Cardiac muscle cell (in vitro differentiated cells and primary cell): ENCODE data around the gene B3GALNT2. TPM values are rescaled to one million over a fixed set of nuclear protein-coding genes. Genes with fewer than 3 reads are reported as not detected.

Source experiments
- DNase-seq, 2 donors: peaks; one replicate each; pipeline versions ENCODE4 v3.0.0 to v3.0.0-alpha.2; 2010 to 2017; ENCODE audit warnings: low read depth in 1 of 2, low spot score in 1 of 2
- H3K27ac ChIP-seq: fragments of 200-600 bp; sonication (generic); 2 replicates; pipeline ENCODE4 v1.5.1; 2016
- H3K27me3 ChIP-seq: fragments of 200-600 bp; sonication (generic); 2 replicates; pipeline ENCODE4 v1.6.0; 2016; ENCODE audit warnings: control low read depth
- H3K36me3 ChIP-seq: fragments of 200-600 bp; sonication (generic); 2 replicates; pipeline ENCODE4 v1.5.1; 2016; ENCODE audit warnings: control low read depth
- H3K4me1 ChIP-seq: fragments of 200-600 bp; sonication (generic); 2 replicates; pipeline ENCODE4 v1.8.1; 2017; ENCODE audit warnings: low read depth, mild to moderate bottlenecking, mixed run types
- H3K4me3 ChIP-seq: fragments of 200-600 bp; sonication (generic); 2 replicates; pipeline ENCODE4 v1.5.1; 2016; ENCODE audit warnings: mild to moderate bottlenecking
- H3K9me3 ChIP-seq: fragments of 200-600 bp; sonication (generic); 2 replicates; pipeline ENCODE4 v1.5.1; 2017; ENCODE audit warnings: low read depth, mild to moderate bottlenecking, control low read depth
- polyA plus RNA-seq: library from polyadenylated mRNA; unstranded; fragments of >200 nt; fragmentation: Nextera tagmentation; extraction: Ambion mirVana; gene quantifications from 2 replicates; pipeline ENCODE4 v1.2.1, GENCODE V29; 2016
- total RNA-seq: library from RNA; depleted of rRNA; stranded (reverse); fragments of >200 nt; gene quantifications from 2 replicates; pipeline ENCODE4 v1.2.3, GENCODE V29; 2016
- TF ChIP-seq, protein P1 (sequence below): IDR thresholded peaks from 2 replicates; pipeline ENCODE4 v1.5.1; 2012; ENCODE audit warnings: low read depth, mild to moderate bottlenecking, low read length

The B3GALNT2 gene
- total and polyA plus RNA-seq, 2 experiments from 2014 or later = 11.4 to 22.4 TPM

DNA sequence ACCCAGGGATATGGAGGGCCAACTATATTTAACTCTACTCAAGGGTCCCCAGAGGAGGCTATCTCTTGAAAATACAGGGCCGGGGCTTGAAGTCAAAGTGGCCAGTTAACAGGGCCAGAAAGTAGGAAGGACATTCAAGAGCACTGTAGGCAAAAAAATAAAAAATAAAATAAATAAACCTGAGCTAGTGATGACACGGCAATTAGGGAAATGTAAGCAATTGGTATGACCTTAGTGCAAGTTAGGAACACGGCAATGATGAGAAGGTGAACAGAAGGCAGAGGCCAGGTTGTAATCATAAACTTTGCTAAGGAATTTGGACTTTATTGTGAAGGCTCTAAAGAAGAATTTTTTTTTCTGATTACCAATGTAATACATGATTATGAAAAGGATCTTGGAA is 3.4 kb upstream of the B3GALNT2 start:
- no peaks in the 10 kb centered on the region for H3K36me3 ChIP-seq
- TF ChIP-seq, protein P1, sequence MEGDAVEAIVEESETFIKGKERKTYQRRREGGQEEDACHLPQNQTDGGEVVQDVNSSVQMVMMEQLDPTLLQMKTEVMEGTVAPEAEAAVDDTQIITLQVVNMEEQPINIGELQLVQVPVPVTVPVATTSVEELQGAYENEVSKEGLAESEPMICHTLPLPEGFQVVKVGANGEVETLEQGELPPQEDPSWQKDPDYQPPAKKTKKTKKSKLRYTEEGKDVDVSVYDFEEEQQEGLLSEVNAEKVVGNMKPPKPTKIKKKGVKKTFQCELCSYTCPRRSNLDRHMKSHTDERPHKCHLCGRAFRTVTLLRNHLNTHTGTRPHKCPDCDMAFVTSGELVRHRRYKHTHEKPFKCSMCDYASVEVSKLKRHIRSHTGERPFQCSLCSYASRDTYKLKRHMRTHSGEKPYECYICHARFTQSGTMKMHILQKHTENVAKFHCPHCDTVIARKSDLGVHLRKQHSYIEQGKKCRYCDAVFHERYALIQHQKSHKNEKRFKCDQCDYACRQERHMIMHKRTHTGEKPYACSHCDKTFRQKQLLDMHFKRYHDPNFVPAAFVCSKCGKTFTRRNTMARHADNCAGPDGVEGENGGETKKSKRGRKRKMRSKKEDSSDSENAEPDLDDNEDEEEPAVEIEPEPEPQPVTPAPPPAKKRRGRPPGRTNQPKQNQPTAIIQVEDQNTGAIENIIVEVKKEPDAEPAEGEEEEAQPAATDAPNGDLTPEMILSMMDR = no peak
- no peak overlapping the region for H3K4me3 ChIP-seq
- no peaks in the 10 kb centered on the region for H3K27me3 ChIP-seq
- no peaks in the 10 kb centered on the region for H3K9me3 ChIP-seq
- H3K27ac ChIP-seq = no peak overlapping the region
- H3K4me1 ChIP-seq = peaks cover 14% of the 10 kb centered on the region
- DNase-seq = peak in 1 of 2 donors; percentile 21

DNA sequence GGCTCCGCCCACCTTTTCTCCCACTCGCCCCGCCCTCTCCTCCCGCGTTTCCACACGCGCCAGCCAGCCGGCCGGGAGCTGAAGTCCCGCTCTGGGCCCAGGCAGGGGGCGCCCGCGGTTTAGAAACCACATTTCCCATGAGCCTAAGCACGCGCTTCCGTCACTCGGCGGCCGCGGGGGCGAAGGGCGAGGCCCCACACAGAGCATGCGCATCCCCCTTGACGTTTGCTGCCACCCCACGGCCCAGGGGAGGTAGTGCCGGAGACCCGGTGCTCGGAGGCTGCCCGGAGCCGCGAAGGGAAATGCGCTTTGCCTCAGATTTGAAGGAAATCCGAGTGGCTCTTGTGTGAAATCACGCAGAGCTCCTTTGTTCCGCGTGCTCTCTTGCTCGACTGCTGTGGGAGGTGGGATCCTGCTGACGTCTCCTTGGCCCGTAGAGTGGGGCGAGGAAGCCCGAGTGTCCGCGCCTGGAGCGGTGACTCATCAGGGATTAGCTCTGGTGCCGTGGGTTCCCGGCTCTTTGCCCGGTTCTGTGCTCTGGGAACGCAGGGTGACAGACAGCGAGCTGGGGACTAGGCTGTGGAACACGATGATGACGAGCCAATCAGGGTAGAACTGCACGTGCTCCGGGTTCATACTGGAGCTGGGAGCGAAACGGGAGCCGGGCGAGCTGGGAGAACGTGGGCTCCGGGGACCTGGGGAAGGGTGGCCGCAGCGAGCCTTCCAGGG is 406 bp upstream of the B3GALNT2 start:
- no peaks in the 10 kb centered on the region for H3K27me3 ChIP-seq
- peak overlapping the region; percentile 75 for H3K4me3 ChIP-seq
- peaks cover 16% of the 10 kb centered on the region for H3K4me1 ChIP-seq
- DNase-seq = peak; percentile 100
- TF ChIP-seq, protein P1 = peak; percentile 90
- H3K27ac ChIP-seq = peak overlapping the region; percentile 85
- H3K36me3 ChIP-seq = no peaks in the 10 kb centered on the region
- H3K9me3 ChIP-seq = no peaks in the 10 kb centered on the region

GRCh38 chr1:235503403-235504121 is 690 bp downstream of the B3GALNT2 start:
- peak overlapping the region; percentile 75 for H3K4me3 ChIP-seq
- H3K9me3 ChIP-seq = no peaks in the 10 kb centered on the region
- peak overlapping the region; percentile 83 for H3K27ac ChIP-seq
- H3K36me3 ChIP-seq = no peaks in the 10 kb centered on the region
- H3K4me1 ChIP-seq = peaks cover 16% of the 10 kb centered on the region
- TF ChIP-seq, protein P1 = no peak
- H3K27me3 ChIP-seq = no peaks in the 10 kb centered on the region
- peak; percentile 59 to 77 for DNase-seq

GRCh38 chr1:235502601-235503402 is 1.4 kb downstream of the B3GALNT2 start:
- peak in 1 of 2 donors; percentile 31 for DNase-seq
- H3K9me3 ChIP-seq = no peaks in the 10 kb centered on the region
- peak overlapping the region; percentile 83 for H3K27ac ChIP-seq
- no peaks in the 10 kb centered on the region for H3K27me3 ChIP-seq
- H3K36me3 ChIP-seq = no peaks in the 10 kb centered on the region
- peak overlapping the region; percentile 75 for H3K4me3 ChIP-seq
- peaks cover 14% of the 10 kb centered on the region for H3K4me1 ChIP-seq
- TF ChIP-seq, protein P1 = no peak

GRCh38 chr1:235500971-235501540 is 3.2 kb downstream of the B3GALNT2 start:
- DNase-seq = peak in 1 of 2 donors; percentile 4
- Histone ChIP-seq H3K36me3 (no peaks in the 10 kb centered on the region), H3K4me1 (peaks cover 8% of the 10 kb centered on the region), H3K27me3 (no peaks in the 10 kb centered on the region), H3K4me3 (no peak overlapping the region), H3K9me3 (no peaks in the 10 kb centered on the region), H3K27ac (no peak overlapping the region)
- TF ChIP-seq, protein P1 = no peak
